HUDEP-2 (cell line): ENCODE data around the gene DUSP22.
"Not testable (repeated sequence)": the region's sequence is repeated elsewhere in the genome, so short reads cannot be mapped to it uniquely, and the experiment has no call there.

Source experiments
- DNase-seq, 76 experiments: peaks; one replicate each; lab custom pipeline; 2025; ENCODE audit not compliant: unreplicated experiment in 76 of 76; lab: John Stamatoyannopoulos, UW

The DUSP22 gene

DNA sequence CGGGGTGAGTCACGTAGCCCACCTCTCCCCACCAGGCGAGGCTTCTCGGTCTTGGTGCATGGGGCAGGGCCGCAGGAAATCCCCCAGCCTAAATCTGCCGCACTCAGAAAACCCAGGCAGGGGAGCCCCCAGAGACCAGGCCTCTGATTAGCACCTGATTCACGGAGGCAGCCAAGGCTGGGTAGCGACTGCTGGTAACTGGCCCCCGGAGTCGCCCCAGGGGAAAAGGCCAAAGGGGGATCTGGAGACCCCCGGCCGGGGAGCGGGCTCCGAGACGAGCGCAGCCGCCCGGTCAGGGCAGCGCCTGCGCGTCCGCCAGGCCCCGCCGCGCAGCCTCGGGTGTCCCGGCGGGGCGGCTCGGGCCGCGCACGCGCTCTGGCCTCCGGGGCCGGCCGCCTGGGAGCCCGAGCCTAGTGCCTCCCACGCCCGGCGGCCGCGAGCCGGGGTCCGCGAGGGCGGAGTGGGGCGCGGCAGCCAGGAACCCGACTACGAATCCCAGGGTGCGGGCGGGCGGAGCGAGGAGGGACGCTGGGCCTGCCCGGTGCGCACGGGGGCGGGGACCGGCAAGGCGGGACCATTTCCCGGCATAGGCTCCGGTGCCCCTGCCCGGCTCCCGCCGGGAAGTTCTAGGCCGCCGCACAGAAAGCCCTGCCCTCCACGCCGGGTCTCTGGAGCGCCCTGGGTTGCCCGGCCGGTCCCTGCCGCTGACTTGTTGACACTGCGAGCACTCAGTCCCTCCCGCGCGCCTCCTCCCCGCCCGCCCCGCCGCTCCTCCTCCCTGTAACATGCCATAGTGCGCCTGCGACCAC, at the start of gene DUSP22:
TSS of gene DUSP22 (plus strand) at position 791 of the 809 bp plus-strand sequence. CDS start 53 bp downstream, outside the sequence.
- no peak for DNase-seq

GRCh38 chr6:246352-246751, 45.9 kb upstream of the DUSP22 start:
- DNase-seq, result no peak

- DNase-seq, result no peak
Observed at GRCh38 chr6:247351-247750, 44.9 kb upstream of the DUSP22 start.

DNA sequence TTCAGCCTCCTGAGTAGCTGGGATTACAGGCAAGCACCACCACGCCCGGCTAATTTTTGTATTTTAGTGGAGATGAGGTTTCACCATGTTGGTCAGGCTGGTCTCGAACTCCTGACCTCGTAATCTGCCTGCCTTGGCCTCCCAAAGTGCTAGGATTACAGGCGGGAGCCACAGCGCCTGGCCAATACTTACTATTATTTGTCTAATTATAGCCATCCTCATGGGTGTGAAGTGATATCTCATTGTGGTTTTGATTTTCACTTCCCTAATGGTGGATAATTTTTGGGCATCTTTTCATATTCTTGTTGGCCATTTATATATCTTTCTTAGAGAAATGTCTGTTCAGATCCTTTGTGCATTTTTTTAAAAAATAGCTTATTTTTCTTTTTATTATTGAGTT, 44.2 kb upstream of the DUSP22 start:
- DNase-seq, result not testable (repeated sequence)

DNA sequence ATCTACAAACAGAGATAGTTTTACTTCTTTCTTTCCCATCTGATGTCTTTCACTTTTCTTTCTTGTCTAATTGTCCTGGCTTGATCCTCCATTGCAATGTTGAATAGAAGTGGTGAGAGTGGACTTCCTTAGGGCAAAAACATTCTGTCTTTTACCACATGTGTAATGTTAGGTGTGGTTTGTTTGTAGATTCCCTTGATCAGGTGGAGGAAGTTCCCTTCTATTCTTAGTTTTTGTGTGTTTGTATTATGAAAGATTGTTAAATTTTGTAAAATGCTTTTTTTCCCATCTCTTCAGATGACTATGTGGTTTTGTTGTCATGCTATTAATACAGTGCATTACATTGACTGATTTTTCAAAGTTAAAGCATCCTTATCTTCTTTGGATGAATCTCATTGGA, 41.6 kb upstream of the DUSP22 start:
- DNase-seq, result no peak

- no peak for DNase-seq
Observed at GRCh38 chr6:251920-252319, 40.4 kb upstream of the DUSP22 start.

DNA sequence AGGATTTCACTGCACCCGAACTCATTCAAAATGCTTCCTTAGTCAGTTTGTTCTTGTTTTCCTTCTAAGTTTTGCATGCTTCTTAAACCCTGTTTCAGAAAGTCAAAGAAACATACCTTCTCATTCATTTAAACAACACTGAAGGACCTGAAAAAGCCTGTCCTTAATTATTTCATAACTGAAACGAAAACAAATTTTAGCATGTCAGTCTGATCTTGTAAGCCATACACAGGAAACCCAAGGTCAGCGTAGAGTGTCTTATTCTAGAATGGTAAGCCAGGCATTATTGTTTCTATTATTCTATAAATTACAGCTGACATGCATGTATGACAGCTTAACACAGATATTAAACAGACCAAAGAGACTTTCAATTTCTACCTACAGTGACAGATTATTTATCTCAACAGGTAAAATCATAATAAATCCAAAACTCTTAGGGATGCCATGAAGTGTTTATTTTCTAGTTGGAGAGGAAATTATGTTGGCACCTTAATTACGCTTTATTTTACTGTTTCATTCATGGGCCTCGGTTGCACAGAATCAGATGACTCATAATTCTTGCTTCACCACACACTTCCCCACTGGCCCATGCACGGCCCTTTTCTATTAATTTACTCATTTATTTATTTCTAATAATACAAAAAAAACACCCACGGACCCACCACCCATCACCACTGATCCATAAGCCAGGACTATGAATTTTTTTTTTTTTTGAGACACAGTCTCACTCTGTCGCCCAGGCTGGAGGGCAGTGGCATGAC, 39.3 kb upstream of the DUSP22 start:
- no peak for DNase-seq

GRCh38 chr6:254016-254415, 38.3 kb upstream of the DUSP22 start:
- no peak for DNase-seq

DNA sequence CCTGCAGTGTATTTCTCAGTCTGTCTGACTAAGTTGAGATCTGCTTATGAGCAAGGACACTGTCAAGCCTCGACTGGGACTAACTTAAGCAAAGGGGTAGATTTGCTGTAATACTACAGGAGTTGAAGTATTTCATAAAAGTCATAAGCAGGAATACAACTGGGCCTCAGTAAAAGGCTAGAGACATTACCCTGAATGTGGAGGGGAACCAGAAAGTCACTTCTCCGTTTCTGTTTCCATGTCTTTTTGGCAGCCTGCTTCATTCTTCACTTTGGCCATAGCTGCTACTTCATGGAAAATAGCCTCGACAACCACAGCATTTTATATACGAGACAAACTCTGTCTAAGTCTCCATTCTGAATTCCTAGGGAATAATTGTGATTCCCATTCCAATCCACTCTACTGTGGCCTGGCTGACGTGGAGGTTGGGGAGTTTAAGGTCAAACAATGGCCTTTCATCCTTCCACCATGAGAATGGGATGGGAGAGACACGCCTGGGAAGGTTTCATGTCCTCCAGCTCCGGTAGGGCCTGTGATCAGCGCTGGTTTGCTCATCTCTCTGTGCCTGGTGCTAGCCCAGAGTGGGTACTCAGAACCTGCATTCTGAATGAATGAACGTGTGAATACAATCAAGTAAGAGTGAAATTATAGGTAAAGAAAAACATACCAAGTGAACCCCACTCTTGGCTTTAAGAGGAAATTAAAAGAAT, 37.1 kb upstream of the DUSP22 start:
- no peak for DNase-seq

DNA sequence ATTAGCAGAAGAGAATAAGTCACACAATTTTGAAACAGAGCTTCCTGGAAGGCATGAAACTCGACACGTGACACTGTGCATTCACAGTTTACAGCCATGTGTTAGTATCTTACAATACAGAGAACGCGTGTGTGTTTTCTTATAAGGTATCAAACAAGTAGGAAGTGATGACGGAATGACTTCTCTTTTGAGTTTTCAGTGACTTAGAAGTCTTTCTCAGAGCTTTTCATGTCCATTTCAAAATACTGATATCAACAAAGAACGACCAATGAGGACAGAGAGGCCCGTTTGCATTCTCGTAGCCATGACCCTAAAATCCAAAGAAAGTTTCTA, 36.6 kb upstream of the DUSP22 start:
- no peak for DNase-seq

DNA sequence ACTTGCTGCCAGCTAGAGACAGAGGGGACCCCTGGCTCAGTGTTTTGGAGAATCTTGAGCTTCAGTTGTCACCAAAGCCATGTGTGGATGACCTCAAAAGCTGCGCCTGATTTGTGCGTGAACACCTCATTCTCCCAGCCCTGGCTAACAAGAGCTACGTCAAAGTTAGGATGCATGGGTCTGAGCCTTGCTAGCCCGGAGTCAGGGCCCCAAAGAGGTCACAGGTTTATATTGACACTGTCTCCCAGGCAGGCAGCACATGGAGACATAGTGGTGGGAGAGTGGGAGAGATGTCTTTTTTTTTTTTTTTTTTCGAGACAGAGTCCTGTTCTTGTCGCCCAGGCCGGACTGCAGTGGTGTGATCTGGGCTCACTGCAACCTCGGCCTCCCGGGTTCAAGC, 36.1 kb upstream of the DUSP22 start:
- no peak for DNase-seq

DNA sequence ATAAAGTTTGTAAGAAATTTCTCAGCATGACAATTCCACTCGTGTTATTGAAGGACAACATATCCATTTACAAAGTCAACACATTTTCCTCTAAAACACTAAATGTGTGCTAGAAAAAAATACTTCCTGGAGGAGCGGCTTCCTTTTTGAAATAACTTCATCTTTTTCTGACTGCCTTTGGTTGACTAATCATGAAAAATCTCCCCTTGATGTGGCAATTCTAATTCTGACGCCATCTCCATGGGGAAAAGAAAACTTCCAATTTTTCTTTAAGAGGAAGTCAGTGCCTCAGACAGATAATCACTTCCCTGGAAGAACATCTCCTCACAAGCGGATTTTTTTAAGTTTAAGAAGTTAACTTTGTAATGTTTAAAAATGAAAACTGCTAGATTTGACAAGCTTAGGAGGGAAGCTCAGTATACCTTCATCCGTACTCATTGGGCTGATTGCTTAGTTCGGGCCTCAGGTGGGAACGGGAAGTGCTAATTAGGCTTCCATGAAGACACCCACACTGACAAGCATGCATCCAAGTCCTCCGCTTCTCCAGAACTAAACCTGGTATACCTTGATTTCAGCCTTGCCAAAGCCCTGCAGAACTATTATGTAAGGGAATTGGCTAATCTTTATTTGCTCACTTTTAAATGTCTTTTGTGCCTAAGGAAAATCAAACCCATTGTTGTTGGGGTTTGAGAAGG, 35.1 kb upstream of the DUSP22 start:
- DNase-seq, result no peak

DNA sequence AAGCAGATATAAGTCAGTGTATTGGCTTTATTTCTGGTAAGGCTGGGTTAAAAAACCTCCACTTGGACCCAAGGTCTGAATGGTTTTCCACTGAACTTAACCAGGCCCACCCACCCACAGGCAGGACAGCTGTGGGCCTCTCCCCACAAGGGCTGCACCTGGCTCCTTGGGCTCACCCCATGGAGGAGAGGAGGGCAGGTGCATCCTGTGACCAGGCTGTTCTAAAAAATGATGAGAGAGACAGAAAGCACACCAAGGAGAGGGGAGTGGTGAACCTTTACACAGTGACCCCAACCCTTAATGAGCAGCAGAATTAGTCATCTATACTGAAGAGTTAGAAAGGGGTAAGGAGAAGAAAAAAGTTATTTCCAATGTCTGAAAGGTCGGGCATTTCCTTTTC, 34.5 kb upstream of the DUSP22 start:
- DNase-seq, result no peak

DNA sequence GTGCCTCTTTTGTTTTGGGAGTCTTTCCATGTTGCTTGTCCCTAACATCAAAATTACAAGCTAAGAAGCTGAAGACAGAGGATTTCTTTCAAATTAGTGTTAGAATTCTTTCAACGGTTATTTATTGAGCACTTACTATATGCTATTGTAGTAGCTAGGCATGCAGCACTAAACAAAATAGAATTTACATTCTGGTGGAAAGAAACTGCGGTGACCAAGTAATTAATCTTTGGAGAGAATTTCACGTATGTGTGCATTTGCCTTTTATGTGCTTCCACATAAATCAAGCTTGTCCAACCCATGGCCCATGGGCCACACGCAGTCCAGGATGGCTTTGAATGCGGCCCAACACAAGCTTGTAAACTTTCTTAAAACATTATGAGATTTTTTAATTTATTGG, 33.0 kb upstream of the DUSP22 start:
- DNase-seq, result no peak

DNA sequence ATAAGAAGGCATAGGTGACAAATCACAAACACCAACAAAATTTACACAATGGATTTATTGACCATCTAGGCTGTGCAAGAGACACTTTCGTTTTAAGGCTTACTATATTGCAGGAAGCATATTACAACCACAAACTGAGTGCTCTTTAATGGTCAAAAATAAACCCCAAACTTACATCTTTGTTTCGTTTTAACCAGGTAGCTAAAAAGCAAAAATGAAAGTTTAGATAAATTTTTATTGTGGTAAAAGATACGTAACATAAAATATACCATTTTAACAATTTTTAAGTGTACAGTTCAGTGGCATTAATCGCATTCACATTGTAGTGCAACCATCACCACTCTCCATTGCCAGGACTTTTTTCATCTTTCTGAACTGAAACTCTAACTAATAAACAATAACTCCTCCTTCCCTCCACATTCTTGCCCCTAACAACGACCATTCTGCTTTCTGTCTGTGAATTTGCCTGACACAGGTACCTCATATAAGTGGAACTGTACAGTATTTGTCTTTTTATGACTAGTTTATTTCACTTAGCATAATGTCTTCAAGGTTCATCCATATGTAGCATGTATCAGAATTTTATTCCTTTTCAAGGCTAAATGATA, 32.3 kb upstream of the DUSP22 start:
- DNase-seq, result no peak

- DNase-seq, result no peak
Observed at GRCh38 chr6:264626-265025, 27.7 kb upstream of the DUSP22 start.

GRCh38 chr6:268394-268935, 23.8 kb upstream of the DUSP22 start:
- no peak for DNase-seq

DNA sequence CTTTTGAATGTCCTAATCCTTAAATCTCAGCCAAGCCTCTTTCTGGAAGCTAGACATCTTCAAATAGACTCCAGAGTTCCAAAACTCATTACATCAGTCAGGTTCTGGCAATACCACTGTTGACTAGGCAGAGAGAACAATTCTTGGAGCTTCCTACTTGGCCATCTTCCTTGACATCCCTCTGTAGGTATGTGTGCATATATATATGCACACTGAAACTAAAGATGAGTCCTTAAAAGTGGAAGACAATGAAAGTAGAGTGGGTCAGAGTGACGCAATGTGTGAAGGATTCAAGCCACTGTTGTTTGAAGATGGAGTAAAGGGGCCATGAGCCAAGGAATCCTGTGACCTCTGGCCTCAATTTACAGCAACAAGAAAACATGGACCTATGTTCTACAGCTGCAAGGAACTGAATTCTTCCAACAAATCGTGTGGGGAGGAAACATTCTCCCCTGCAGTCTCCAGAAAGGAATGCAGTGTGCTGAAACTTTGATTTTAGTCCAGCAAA, 18.7 kb upstream of the DUSP22 start:
- DNase-seq, result no peak

DNA sequence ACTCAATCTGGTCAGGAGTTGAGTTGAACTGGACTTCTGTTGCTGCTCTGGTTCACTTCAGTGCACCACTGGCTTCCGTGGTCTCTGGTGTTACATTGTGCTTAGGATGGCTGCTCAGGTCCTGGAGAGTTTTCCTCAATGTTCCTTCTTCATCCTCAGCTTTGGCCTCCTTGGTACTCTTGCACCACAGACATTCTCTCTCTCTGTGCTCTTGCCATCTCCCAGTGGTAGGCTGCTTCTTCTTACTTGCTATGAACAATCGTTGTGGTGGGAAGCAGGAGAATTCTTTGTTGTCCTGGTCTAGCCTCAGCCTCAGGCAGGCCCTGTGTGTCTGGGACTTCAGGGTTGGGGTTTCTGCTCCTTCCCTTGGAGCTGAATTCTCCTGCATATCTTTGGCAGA, 14.5 kb upstream of the DUSP22 start:
- DNase-seq, result no peak

GRCh38 chr6:278494-278893, 13.8 kb upstream of the DUSP22 start:
- no peak for DNase-seq
